ENCODE measurements around the gene SIMC1.

GRCh38 chr5:176203086-176203485, 35.1 kb upstream of the SIMC1 start:
- no peak for TF ChIP-seq EZH2 (IDR thresholded peaks at IDR 0.05; ENCODE audit: insufficient read depth, poor library complexity, severe bottlenecking)
- no peak for TF ChIP-seq EZH2phosphoT487 (IDR thresholded peaks at IDR 0.05; ENCODE audit: insufficient read depth, low read depth)
